Measurements from ENCODE around the gene RAP1GDS1. TPM values are rescaled to one million over a fixed set of nuclear protein-coding genes. Genes with fewer than 3 reads are reported as not detected.

RAP1GDS1 gene
- total and polyA plus RNA-seq, 2 of the 4 experiments (the other 2 are of a cell fraction): 29.0 to 85.1 TPM

- ATAC-seq (ENCODE audit: low read depth): peak; percentile 51
- no peak overlapping the region for H3K27ac ChIP-seq (ENCODE audit: insufficient read depth, low read length)
- H3K23ac ChIP-seq (ENCODE audit: low read depth, low read length): no peak overlapping the region
- no peak overlapping the region for H2BK5ac ChIP-seq (ENCODE audit: low read depth, low read length, poor library complexity, severe bottlenecking)
- H3K9me1 ChIP-seq (ENCODE audit: insufficient read depth, low read length): peaks cover 25% of the 10 kb centered on the region
- peaks cover 33 to 56% of the 10 kb centered on the region in 2 experiments for H3K79me1 ChIP-seq (ENCODE audit: low read depth in 1 of 2, low read length in 2 of 2)
- peaks cover 17% of the 10 kb centered on the region for H3K36me3 ChIP-seq (ENCODE audit: control insufficient read depth, insufficient read depth, low read length)
- H2BK15ac ChIP-seq (ENCODE audit: low read depth, low read length): no peak overlapping the region; the same call in 2 of the 3 replicates
- H3K9ac ChIP-seq (ENCODE audit: low read depth, low read length): no peak overlapping the region
- no peak overlapping the region for H4K5ac ChIP-seq (ENCODE audit: low read depth, low read length)
- intact Hi-C loops (cut with micrococcal nuclease): no loop called here
- H2BK20ac ChIP-seq (ENCODE audit: low read depth, low read length): 0 out of 2 replicates have a peak overlapping the region, but pooled peaks have one; percentile 29
- no peak overlapping the region for H4K91ac ChIP-seq (ENCODE audit: insufficient read depth, low read depth, low read length)
- H3K4me3 ChIP-seq (ENCODE audit: insufficient read depth, low read depth, low read length): no peak overlapping the region
- BruUV-seq (replicated peaks): no TSS peak
- H3K9me3 ChIP-seq (ENCODE audit: control insufficient read depth, insufficient read depth, low read length): no peaks in the 10 kb centered on the region
- no peaks in the 10 kb centered on the region for H4K20me1 ChIP-seq (ENCODE audit: insufficient read depth, low read length)
- no peak for DNase-seq
- TF ChIP-seq RFX5 (IDR thresholded peaks at IDR 0.05; ENCODE audit: low read depth, low read length) (no peak), BHLHE40 (IDR thresholded peaks at IDR 0.05; ENCODE audit: low read depth, low read length) (no peak), SMC3 (IDR thresholded peaks at IDR 0.05; ENCODE audit: low read depth, low read length) (no peak), RCOR1 (IDR thresholded peaks at IDR 0.05; ENCODE audit: insufficient replicate concordance, low read length) (no peak), NFE2L2 (IDR thresholded peaks at IDR 0.05; ENCODE audit: low read depth, low read length) (no peak), POLR2A (IDR thresholded peaks at IDR 0.05; ENCODE audit: low read depth, low read length) (no peak), FOS (IDR thresholded peaks at IDR 0.05; ENCODE audit: low read depth, low read length) (no peak), MAFK (IDR thresholded peaks at IDR 0.05; ENCODE audit: low read depth, low read length) (no peak), CEBPB (IDR thresholded peaks at IDR 0.05; ENCODE audit: low read depth, low read length) (no peak)
- TF ChIP-seq, protein P1, sequence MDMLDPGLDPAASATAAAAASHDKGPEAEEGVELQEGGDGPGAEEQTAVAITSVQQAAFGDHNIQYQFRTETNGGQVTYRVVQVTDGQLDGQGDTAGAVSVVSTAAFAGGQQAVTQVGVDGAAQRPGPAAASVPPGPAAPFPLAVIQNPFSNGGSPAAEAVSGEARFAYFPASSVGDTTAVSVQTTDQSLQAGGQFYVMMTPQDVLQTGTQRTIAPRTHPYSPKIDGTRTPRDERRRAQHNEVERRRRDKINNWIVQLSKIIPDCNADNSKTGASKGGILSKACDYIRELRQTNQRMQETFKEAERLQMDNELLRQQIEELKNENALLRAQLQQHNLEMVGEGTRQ (IDR thresholded peaks at IDR 0.05; ENCODE audit: low read depth, low read length): no peak
- TF ChIP-seq, protein P2, sequence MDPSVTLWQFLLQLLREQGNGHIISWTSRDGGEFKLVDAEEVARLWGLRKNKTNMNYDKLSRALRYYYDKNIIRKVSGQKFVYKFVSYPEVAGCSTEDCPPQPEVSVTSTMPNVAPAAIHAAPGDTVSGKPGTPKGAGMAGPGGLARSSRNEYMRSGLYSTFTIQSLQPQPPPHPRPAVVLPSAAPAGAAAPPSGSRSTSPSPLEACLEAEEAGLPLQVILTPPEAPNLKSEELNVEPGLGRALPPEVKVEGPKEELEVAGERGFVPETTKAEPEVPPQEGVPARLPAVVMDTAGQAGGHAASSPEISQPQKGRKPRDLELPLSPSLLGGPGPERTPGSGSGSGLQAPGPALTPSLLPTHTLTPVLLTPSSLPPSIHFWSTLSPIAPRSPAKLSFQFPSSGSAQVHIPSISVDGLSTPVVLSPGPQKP (IDR thresholded peaks at IDR 0.05; ENCODE audit: borderline replicate concordance, low read depth, low read length): no peak
- ChIA-PET POLR2A (ENCODE audit: unreplicated experiment) (no interaction called here), CTCF (interaction anchor here (1.9 kb wide), 1 partner anchor 13 kb away, joined by 5 read pairs; no protein-coding TSS in a partner anchor)
- H2AK5ac ChIP-seq (ENCODE audit: low read depth, low read length): no peak overlapping the region
- H3K18ac ChIP-seq (ENCODE audit: low read depth, low read length): no peak overlapping the region
- no peak overlapping the region for H2AK9ac ChIP-seq (replicated peaks; ENCODE audit: low read depth, low read length, poor library complexity)
- peaks cover 13% of the 10 kb centered on the region for H3K4me1 ChIP-seq (ENCODE audit: control insufficient read depth, insufficient read depth, low read length)
- H2AFZ ChIP-seq (replicated peaks; ENCODE audit: low read length, poor library complexity): no peak overlapping the region
- 0 out of 2 replicates have a peak overlapping the region, but pooled peaks have one; percentile 30 for H3K4ac ChIP-seq (ENCODE audit: low read depth, low read length)
- dilution Hi-C loops (cut with HindIII; ENCODE audit: low sequenced_read_pairs, unreplicated experiment): no loop called here
- WGBS, 2 experiments (ENCODE audit: extremely low coverage in 2 of 2, insufficient read length in 1 of 2): no CpG with 5 or more reads among the region's 3 CpGs
- H3K56ac ChIP-seq (ENCODE audit: extremely low read depth, insufficient read depth, low read length): no peak overlapping the region
- no peak overlapping the region for H2BK120ac ChIP-seq (ENCODE audit: low read depth, low read length)
- 0 out of 2 replicates have a peak overlapping the region, but pooled peaks have one; percentile 45 for H3K14ac ChIP-seq (replicated peaks; ENCODE audit: low read depth, low read length)
- H3K27me3 ChIP-seq (ENCODE audit: control insufficient read depth, insufficient read depth, low read length): no peaks in the 10 kb centered on the region
- in situ Hi-C loops (cut with MboI; ENCODE audit: low sequenced_read_pairs): no loop called here
- no peak overlapping the region for H4K8ac ChIP-seq (ENCODE audit: low read depth in 2 of 2, low read length in 2 of 2)
- H3K4me2 ChIP-seq (ENCODE audit: low read depth, low read length): no peak overlapping the region
These were observed 220.0 kb downstream of the RAP1GDS1 start for GRCh38 chr4:98481167-98481566.

Measured in IMR-90 (cell line).